Measurements from ENCODE around the gene OBSCN. TPM values are rescaled to one million over a fixed set of nuclear protein-coding genes. Genes with fewer than 3 reads are reported as not detected.

The OBSCN gene
- total RNA-seq, 1 experiment from 2014 or later, result 14.3 TPM

DNA sequence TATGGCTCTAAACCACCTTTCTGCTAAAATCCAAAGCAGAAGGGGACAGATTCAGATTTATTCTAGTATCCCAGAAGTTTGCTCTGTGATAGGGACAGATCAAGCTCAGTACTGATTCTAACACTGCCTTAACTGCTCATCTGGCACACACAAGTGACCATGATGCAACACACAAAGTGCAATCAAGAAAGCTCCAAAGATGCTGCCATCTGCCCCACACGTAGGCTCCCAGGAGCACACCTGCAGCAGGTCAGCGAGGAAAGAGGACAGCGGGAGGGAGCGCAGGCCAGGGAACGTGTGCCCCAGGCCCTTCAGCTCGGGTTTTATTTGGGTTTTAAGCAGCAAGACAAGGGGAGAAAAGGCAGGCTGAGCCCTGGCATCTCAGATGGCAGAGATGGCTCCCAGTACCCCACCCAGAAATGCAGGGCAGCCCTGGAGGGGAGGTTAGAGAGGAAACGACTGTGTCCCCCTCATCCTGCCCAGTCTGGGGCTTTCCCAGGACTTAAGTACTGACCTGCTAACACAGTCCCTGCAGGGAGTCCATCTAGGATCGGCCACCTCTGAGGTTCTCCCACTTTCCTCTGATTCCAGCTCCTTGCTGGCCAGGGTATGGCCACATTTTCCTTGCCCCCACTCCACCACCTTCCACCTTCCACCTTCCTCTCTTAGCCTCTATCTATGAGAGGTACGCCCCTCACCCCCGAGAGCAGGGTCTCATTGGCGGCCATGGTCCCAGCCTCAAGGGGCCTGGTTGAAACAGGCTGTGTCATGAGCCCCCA is 197.5 kb downstream of the OBSCN start:
- DNase-seq (ENCODE audit: extremely low read depth, low read depth), result no peak

DNA sequence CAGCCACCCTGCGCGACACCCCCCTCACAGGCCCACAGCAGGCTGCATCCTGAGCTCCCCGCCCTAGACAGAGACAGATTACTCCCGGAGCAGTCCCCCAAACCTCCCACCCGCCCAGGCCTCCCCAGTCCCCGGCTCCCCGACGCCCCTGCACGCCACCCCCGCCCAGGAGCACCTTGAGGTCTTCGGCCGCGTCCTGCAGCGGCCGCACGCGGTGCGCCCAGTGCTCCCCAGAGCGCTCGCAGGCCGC is 198.1 kb downstream of the OBSCN start:
- no peak for DNase-seq (ENCODE audit: extremely low read depth, low read depth)

DNA sequence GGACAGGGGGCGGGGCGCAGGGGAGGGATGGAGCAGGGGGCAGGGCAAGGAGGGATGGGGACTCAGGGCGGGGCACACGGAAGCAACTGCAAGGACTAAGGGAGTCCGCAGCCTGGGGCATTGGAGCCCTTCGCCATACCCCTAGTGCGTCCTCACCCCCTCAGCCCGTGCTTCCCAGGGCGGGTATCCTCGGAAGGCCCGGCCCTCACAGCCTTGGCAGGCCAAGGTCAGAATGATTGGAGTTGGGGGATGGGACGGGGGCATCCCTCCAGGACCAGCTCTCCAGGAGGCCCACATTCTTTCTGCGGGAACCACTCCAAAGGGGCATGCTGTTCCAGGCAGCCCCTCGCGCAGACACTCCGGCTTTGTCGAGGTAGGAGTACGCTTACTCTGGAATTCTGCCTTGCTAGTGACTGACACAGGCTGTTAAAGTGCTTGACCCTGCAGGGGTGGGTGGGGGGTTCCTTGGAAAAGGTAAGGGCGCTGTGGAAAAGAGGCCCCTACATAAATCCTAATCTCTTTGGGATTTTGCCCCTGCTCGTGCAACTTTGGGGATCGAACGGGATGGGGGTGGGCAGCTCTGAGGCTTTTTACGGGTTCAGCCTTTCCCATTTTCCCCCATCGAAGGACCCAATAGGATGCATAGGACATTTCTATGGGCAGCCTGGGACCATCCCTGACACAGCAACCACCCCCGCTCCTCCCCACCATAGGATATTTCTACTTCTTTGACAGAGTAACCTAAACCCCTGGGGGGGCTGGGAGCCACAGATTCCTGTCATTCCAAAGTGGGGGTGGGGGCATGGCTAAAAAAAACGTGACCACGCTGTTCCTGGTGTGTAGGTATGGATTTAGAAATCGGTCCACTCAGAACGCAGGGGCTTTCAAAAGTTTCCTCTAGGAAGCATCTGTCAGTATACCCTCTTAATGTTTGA is 199.5 kb downstream of the OBSCN start:
- DNase-seq (ENCODE audit: extremely low read depth, low read depth), result no peak

DNA sequence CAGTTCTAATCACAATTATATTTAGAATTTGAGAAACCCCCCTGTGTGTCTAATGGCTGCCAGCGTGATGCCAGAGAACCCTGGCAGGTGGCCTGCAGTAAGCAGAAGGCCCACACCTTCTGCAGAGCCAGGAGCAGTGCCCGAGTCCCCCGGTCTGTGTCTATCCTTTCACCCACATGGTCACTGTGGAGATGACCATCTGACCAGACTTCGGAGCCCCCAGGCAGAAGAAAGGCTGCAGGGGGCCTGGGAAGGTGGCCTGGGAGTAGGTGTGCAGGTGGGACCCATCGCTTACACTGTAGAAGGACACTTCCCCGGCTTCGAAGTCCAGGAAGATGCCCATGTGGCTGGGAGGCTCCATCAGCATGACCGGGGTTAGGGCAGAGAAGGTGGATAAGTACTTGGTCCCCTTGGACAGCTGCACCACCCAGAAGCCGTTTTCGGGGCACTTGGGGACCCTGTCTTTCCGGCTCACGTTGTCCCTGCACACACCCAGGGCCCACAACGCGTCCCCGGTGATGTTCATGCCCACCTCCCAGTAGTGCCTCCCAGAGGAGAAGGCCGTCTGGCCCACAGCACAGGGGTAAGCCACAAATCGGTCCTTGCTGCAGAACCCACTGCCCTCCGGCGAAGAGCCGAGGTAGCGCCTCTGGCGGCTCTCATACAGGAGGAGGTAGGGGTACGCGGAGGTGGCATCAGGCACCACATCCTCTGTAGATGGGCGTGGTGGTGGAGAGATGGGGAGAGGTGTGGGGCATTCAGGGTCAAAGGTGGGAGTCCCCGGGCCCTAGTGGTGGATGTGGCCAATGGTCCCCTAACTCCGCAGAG is 200.4 kb downstream of the OBSCN start:
- DNase-seq (ENCODE audit: extremely low read depth, low read depth), result no peak

DNA sequence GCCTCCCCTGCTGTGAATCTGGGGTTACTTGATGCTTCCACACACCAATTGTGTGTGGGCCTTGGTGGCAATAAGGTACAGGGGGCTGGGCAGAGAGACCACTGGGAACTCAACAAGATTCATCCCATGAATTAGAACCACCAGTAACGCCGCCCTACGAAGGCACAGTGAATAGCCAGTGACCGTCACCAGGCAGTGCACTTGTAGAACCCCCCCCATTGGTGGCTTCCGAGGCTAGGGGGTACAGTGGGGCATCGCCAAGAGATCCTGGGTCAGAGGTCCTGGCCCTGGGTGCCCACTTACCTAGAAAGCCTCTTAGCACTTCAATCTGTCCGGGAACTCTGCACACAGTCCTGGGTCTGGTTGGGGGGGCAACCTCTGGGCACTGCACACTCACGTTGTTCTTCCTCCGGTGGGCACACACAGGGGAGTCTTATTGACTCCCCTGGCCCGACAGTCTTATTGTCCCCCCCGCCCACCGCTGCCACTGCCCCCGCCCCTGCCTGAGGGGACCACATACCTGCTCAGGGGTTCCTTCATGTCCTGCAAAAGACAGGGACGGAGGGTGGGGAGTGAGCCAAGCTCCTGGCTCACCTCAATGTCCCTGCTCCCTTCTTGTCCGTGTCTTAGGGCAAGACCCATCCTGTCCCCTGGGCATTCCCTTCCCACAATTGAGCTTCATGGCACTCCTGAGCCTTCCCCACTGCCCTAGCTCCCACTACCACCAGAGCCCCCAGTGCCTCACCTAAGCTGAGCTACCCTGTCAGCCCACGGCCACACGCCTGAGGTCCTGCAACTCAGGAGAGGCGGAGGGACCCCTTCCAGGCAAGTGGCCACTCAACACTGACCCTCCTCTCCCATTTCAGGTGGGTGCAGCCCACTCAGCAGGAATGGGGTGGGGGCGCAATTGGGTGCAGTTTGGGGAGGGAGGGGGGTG is 201.3 kb downstream of the OBSCN start:
- DNase-seq (ENCODE audit: extremely low read depth, low read depth), result no peak

DNA sequence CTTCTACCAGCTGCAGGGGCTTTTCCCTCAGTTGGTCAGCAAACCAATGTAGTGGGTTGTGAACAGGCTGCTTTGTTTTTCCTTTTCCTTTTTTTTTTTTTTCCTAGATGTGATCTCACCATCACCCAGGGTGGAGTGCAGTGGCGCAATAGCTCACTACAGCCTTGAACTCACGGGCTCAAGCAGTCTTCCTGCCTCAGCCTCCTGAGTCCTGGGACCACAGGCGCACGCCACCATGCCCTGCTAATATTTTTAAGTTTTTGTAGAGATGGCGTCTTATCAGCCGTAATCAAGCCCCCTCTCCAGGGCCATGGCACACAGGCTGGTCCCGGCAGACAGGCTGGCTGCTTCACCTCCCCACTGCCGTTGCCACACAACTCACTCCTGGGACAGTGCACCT is 202.2 kb downstream of the OBSCN start:
- no peak for DNase-seq (ENCODE audit: extremely low read depth, low read depth)

DNA sequence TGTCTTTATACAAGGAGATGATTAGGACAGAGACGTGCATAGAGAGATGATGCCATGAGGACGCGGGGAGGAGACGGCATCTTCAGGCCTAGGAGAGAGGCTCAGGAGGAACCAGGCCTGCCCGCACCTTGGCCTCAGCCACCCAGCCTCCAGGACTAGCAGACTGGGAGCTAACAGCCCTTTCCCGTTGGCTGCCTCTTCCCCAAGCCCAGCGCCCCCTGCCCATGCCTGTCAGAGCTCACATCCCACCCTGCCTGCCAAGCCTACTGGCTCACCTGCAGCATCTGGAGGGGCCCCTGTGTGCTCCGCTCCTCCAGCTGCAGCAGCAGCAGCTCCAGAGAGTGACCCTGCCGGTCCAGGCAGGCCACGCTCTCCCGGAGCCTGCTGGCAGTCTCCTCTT is 202.8 kb downstream of the OBSCN start:
- DNase-seq (ENCODE audit: extremely low read depth, low read depth), result no peak

DNA sequence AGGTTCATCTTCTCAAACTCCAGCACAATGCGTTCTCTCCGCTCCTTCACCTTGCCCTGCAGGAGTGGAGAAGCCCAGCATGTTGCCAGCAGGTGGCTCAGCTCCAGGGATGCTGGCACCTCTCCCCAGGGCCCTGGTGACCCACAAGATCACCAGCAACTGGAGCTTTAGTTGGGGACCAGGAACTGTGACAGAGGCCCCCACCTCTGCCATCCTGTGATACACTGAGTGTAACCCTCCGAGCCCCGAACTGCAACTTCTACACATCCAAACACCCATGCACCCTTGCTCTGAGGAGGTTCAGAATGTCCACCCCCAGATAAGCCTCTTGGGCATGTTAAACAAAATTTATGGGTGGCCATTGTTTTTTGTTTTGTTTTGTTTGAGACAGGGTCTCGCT is 203.3 kb downstream of the OBSCN start:
- no peak for DNase-seq (ENCODE audit: extremely low read depth, low read depth)

DNA sequence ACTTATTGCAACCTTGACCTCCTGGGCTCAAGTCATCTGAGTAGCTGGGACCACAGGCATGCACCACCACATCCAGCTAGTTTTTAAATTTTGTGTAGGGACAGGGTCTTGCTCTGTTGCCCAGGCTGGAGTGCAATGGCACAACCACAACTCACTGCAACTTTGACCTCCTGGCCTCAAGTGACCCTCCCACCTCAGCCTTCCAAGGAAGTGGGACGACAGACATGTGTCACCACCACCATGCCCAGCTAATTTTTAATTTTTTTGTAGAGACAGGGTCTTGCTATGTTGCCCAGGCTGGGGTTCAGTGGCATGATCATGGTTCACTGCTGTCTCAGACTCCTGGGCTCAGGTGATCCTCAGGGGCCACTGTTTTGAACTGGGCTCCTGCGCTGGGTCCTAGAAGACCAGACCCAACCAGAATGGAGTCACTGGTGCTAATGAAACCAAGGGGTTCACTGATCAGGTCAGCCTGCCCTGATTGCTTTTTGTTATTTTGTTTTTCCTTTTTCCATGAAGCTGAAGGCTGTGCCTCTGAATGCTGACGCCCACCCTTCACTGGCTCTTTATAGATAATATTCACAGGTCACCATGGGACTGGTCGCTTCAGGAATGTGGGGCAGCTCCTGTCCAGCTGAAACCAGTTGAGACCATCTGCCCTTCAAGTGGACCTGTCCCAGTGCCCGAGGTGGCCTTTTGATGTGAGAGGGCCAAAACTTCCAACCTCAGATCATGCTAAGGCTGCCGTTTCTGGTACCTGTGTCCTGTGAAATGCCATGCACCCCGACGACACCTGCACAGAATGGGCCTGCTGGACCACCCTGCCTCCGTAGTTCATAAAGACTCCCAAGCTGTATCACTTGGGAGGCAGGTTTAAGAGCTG is 203.9 kb downstream of the OBSCN start:
- DNase-seq (ENCODE audit: extremely low read depth, low read depth), result no peak

DNA sequence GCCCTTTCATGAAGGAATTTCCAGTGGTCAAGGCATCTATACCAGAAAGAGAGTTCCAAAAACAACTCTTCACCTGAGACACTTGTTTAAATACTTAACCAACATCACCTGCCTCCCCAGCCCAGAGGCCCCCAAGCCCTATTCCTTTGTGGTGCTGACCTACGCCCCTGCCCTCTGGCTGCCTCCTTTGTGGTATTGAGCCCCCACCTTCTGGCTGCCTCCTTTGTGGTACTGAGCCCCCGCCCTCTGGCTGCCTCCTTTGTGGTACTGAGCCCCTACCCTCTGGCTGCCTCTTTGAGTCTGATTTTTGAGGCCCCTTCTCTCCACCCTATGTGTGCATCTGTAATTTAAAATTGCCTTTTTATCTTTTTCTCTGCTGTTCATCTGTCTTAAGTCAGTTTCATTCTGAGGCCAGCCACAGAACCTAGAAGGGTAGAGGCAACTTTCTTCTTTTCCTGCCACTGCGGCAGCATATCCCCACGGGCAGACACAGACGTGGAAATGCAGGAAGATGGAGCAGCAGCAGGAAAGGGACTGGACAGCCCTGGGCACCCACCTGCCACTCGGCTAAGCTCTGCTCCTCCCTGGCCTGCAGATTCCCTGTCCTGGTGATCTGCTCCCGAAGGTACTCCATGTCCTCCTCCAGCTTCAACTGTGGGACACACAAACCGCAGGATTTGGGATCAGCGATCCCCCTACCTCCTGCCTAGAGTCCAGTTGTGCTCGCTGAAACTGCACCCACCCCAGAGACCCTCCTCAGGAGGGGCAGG is 205.6 kb downstream of the OBSCN start:
- DNase-seq (ENCODE audit: extremely low read depth, low read depth), result no peak

DNA sequence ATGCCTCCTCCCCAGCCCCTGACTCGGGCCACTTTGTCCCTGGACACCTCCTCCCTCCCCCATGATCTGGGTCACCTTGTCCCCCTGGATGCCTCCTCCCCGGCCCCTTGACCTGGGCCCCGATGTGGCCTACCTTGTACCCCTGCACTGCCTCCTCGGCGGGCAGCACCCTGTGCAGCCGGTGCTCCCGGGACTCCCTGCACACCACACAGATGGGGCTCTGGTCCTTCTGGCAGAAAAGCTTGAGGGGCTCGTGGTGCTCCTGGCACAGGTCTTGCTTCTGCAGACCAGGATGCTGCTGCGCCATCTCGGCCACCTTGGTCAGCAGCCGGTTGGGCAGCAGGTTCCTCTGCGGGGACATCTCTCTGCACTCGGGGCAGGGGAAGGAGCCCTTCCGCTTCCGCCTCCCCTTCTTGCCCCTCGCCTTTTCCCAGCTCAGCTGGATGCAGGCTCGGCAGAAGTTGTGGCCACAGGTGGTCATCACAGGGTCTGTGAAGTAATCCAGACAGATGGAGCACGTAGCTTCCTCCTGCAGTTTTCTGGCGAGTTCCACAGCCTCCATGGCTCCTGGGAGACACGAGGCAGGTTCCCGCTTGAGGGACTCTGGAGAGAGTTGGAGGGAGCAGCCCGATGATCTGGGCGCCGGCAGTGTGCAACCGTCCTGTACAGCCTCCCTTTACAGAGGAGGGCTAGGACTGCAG is 206.8 kb downstream of the OBSCN start:
- DNase-seq (ENCODE audit: extremely low read depth, low read depth), result no peak

DNA sequence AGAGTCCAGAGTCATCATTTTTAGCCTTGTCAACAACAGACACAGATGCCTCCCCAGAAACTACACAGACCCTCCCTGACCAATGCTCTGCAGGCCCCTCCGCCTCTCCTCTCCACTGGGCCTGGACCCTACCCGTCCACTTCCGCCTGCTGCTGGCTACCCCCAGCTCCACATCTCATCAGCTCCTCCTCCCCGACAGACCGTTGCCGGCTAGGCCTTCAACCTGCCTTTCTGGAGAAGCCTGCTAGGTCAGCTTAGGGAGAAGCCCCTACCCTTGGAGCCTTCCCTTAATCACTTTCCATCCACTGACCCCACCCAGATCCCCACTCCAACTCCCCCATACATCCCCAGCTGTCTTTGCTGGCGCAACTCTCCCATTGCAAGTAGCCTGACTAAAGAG is 207.4 kb downstream of the OBSCN start:
- DNase-seq (ENCODE audit: extremely low read depth, low read depth), result no peak

DNA sequence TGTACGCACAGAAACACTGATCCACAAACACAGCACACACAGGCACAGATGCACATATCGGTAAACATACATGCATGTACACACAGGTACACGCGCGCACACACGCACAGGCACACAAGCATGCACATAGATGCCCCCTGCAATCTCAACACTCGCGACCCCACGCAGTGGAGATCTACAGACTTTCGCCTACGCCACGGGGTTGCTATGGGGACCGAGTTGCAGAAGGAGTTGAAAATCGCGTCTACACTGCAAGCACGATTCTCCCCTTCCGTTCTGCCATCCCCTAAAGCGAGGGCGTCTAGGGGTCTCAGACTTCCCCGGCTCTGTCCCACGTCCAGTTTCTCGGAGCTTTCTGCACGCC is 208.0 kb downstream of the OBSCN start:
- DNase-seq (ENCODE audit: extremely low read depth, low read depth), result no peak

DNA sequence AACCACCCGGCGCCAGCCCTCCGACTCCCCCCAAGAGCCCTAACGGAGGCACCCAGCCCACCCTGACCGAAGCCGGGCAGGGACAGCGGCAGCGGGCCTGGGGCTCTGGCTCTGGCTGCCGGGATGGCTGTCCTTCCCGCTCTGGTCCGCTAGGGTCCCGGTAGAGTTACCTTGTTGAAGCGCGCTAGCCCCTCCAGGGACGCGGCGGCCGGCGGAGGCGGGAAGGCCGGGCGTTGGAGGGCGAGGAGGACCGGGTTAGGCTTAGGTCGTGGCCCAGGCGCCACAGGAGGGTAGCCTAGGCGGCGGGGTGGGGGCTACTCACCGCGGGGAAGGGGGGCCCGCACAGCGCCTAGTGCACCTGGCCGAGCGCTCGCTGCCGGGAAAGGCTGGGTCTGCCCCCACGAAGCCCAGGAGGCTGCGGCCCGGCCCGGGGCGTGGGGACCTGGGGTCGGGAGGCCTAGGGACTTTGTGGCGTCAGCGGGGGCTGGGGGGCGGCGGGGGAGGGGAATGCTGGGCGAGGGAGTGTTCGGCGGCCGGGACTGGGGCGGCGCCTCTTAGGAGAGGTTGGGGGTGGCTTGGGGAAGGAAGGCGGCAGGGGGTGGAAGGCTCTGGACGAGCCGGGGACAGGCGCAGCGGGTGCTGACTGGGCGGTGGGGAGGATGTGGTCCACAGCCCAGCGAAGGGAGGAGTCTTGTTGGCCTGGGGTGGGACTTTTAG is 208.5 kb downstream of the OBSCN start, which contains the start of gene TRIM17:
Gene TRIM17 (minus strand): TSS at position 645 of the 717 bp plus-strand sequence. CDS start 1,789 bp downstream, outside the sequence.
- no peak for DNase-seq (ENCODE audit: extremely low read depth, low read depth)

DNA sequence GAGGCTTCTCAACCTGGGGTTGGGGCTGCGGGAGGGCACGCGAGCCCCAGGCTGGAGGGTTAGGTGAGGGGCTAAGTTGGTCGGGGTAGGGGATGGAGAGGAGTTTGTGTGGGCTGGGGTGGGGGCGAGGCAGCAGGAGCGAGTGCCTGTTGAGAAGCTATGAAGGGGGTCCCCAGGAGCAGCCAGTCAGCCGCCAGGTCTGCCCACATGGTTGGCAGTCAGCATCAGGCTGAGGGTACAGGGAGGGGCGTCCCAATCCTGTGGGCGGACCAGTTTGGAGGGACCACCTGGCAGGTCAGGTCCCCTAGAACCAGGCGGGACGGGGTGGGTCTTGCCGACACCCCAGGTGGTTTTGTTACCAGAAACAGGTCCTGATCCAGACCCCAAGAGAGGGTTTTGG is 209.2 kb downstream of the OBSCN start:
- no peak for DNase-seq (ENCODE audit: extremely low read depth, low read depth)

DNA sequence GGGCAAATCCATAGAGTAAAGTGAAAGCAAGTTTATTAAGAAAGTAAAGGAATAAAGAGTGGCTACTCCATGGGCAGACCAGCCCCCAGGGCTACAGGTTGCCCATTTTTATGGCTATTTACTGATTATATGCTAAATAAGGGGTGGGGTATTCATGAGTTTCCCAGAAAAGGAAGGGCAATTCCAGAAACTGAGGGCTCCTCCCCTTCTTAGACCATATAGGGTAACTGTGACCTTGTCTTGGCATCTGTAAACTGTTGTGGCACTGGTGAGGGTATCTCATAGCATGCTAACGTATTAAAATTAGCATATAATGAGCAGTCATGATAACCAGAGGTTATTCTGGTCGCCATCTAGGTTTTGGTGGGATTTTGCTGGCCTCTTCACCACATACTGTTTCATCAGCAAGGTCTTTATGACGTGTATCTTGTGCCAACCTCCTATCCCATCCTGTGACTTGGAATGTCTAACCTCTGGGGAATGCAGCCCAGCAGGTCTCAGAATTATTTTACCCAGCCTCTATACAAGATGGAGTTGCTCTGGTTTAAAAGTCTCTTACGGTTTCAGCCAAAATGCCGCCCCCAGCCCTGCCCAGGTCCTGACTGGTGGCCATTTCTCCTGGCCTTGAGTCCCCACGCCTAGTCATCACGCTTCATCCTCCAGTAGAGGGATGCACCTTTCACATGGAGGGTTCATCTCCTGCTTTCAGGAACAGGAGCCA is 209.8 kb downstream of the OBSCN start:
- DNase-seq (ENCODE audit: extremely low read depth, low read depth), result no peak
